H9 (cell line): ENCODE data around the gene ZNFX1. TPM values are rescaled to one million over a fixed set of nuclear protein-coding genes. Genes with fewer than 3 reads are reported as not detected.

ENCODE experiments used
- DNase-seq: peaks from one replicate; pipeline ENCODE4 v3.0.0-alpha.2; 2017
- H2AFZ ChIP-seq: one replicate; pipeline ENCODE4 v1.6.1; 2013; ENCODE audit warnings: mild to moderate bottlenecking, low read length, control low read depth, moderate library complexity
- H2AK5ac ChIP-seq: 2 replicates; pipeline ENCODE4 v1.6.1; 2013; ENCODE audit warnings: low read length, control low read depth, mixed read lengths; ENCODE audit not compliant: insufficient read length
- H2BK120ac ChIP-seq: one replicate; pipeline ENCODE4 v1.6.1; 2013; ENCODE audit warnings: low read depth, mild to moderate bottlenecking, low read length, control low read depth, inconsistent platforms; ENCODE audit not compliant: poor library complexity, severe bottlenecking
- H2BK12ac ChIP-seq: 2 replicates; pipeline ENCODE4 v1.6.1; 2013; ENCODE audit warnings: low read length, control low read depth, mixed read lengths, low read depth; ENCODE audit not compliant: insufficient read length
- H2BK15ac ChIP-seq: 2 replicates; pipeline ENCODE4 v1.6.1; 2013; ENCODE audit warnings: low read depth, low read length, control low read depth
- H2BK20ac ChIP-seq: one replicate; pipeline ENCODE4 v1.6.1; 2013; ENCODE audit warnings: low read depth, mild to moderate bottlenecking, low read length, control low read depth, inconsistent platforms; ENCODE audit not compliant: poor library complexity, severe bottlenecking
- H2BK5ac ChIP-seq: 2 replicates; pipeline ENCODE4 v1.6.1; 2013; ENCODE audit warnings: low read length, control low read depth, mixed read lengths; ENCODE audit not compliant: insufficient read length
- H3K14ac ChIP-seq: 2 replicates; pipeline ENCODE4 v1.6.1; 2013; ENCODE audit warnings: low read length, control low read depth; ENCODE audit not compliant: insufficient read depth
- H3K18ac ChIP-seq: 2 replicates; pipeline ENCODE4 v1.6.1; 2013; ENCODE audit warnings: low read depth, mild to moderate bottlenecking, mixed read lengths, low read length, control low read depth; ENCODE audit not compliant: insufficient read length
- H3K23ac ChIP-seq: 2 replicates; pipeline ENCODE4 v1.6.1; 2013; ENCODE audit warnings: low read length, control low read depth, mixed read lengths, low read depth; ENCODE audit not compliant: insufficient read length
- H3K23me2 ChIP-seq: 2 replicates; pipeline ENCODE4 v1.6.1; 2013; ENCODE audit warnings: low read depth, mild to moderate bottlenecking, mixed read lengths, low read length, control low read depth; ENCODE audit not compliant: insufficient read length, poor library complexity, severe bottlenecking
- H3K27ac ChIP-seq: 2 replicates; pipeline ENCODE4 v1.5.1; 2013; ENCODE audit warnings: low read length, control low read depth, mixed read lengths, low read depth; ENCODE audit not compliant: insufficient read length
- H3K27me3 ChIP-seq: 2 replicates; pipeline ENCODE4 v1.6.1; 2013; ENCODE audit warnings: low read length, control low read depth, inconsistent platforms; ENCODE audit not compliant: insufficient read depth
- H3K4ac ChIP-seq: 2 replicates; pipeline ENCODE4 v1.6.1; 2013; ENCODE audit warnings: low read depth, mild to moderate bottlenecking, control low read depth, inconsistent platforms, low read length, moderate library complexity
- H3K4me1 ChIP-seq: 2 replicates; pipeline ENCODE4 v1.6.1; 2013; ENCODE audit warnings: low read length, control low read depth, inconsistent platforms; ENCODE audit not compliant: insufficient read depth
- H3K4me2 ChIP-seq: 2 replicates; pipeline ENCODE4 v1.6.1; 2013; ENCODE audit warnings: low read length, control low read depth, mixed read lengths; ENCODE audit not compliant: insufficient read length, insufficient read depth
- H3K56ac ChIP-seq: 2 replicates; pipeline ENCODE4 v1.6.1; 2013; ENCODE audit warnings: low read depth, mild to moderate bottlenecking, mixed read lengths, low read length, control low read depth; ENCODE audit not compliant: insufficient read length
- H3K79me1 ChIP-seq: 2 replicates; pipeline ENCODE4 v1.6.1; 2013; ENCODE audit warnings: low read depth, mild to moderate bottlenecking, moderate library complexity, low read length, control low read depth, inconsistent platforms; ENCODE audit not compliant: insufficient read depth, poor library complexity, severe bottlenecking
- H3K79me2 ChIP-seq: 2 replicates; pipeline ENCODE4 v1.6.1; 2013; ENCODE audit warnings: low read length, control low read depth, inconsistent platforms; ENCODE audit not compliant: insufficient read depth
- H3K9ac ChIP-seq: 2 replicates; pipeline ENCODE4 v1.6.1; 2013; ENCODE audit warnings: low read length, control low read depth, mixed read lengths; ENCODE audit not compliant: insufficient read length; ENCODE audit errors: extremely low read depth
- H3K9me3 ChIP-seq: one replicate; pipeline ENCODE4 v1.6.1; 2013; ENCODE audit warnings: low read depth, low read length, inconsistent platforms; ENCODE audit not compliant: control insufficient read depth
- H3T11ph ChIP-seq: one replicate; pipeline ENCODE4 v1.6.1; 2013; ENCODE audit warnings: mild to moderate bottlenecking, low read length, control low read depth, inconsistent platforms
- H4K20me1 ChIP-seq: one replicate; pipeline ENCODE4 v1.6.1; 2013; ENCODE audit not compliant: control insufficient read depth, insufficient read length, insufficient read depth
- H4K5ac ChIP-seq: 2 replicates; pipeline ENCODE4 v1.6.1; 2013; ENCODE audit warnings: low read depth, mild to moderate bottlenecking, mixed read lengths, low read length, control low read depth; ENCODE audit not compliant: insufficient read length
- H4K8ac ChIP-seq: replicated peaks from 2 replicates; pipeline ENCODE4 v1.6.1; 2013; ENCODE audit warnings: low read length, control low read depth, mixed read lengths, low read depth; ENCODE audit not compliant: insufficient read length
- H4K91ac ChIP-seq: 2 replicates; pipeline ENCODE4 v1.6.1; 2013; ENCODE audit warnings: low read depth, mild to moderate bottlenecking, moderate library complexity, mixed read lengths, low read length, control low read depth; ENCODE audit not compliant: insufficient read length
- H3K27ac Mint-ChIP-seq, 3 experiments: 2 replicates in 2 of 3; 3 replicates in 1 of 3; pipeline ENCODE4 v1.8.0; 2020 to 2021; ENCODE audit warnings: mixed read lengths in 3 of 3, mild to moderate bottlenecking in 1 of 3, moderate library complexity in 1 of 3
- H3K27me3 Mint-ChIP-seq: 2 replicates; pipeline ENCODE4 v1.8.0; 2021; ENCODE audit warnings: low read depth, mild to moderate bottlenecking, moderate library complexity, mixed read lengths
- H3K36me3 Mint-ChIP-seq, 3 experiments: 2 replicates in 2 of 3; 3 replicates in 1 of 3; pipeline ENCODE4 v1.8.0; 2020 to 2021; ENCODE audit warnings: low read depth in 3 of 3, mixed read lengths in 3 of 3; ENCODE audit not compliant: insufficient read depth in 1 of 3
- H3K4me1 Mint-ChIP-seq, 2 experiments: 2 replicates each; pipeline ENCODE4 v1.8.0; 2020; ENCODE audit warnings: mixed read lengths in 2 of 2
- H3K4me3 Mint-ChIP-seq, 2 experiments: 2 replicates in 1 of 2; 3 replicates in 1 of 2; pipeline ENCODE4 v1.8.0; 2020 to 2021; ENCODE audit warnings: mild to moderate bottlenecking in 2 of 2, mixed read lengths in 2 of 2, moderate library complexity in 1 of 2
- H3K9me3 Mint-ChIP-seq, 2 experiments: 2 replicates in 1 of 2; 3 replicates in 1 of 2; pipeline ENCODE4 v1.8.0; 2020; ENCODE audit warnings: mild to moderate bottlenecking in 2 of 2, mixed read lengths in 2 of 2, moderate library complexity in 1 of 2
- CTCF ChIP-seq: fragments of 200-600 bp; sonication (generic); conservative IDR thresholded peaks from 3 replicates; pipeline ENCODE4 v1.8.0; 2021; ENCODE audit warnings: antibody characterized with exemption, mild to moderate bottlenecking
- WGBS: extraction: QIAGEN DNeasy Blood & Tissue Kit; methylation state at CpG from one replicate; pipeline ENCODE4 v1.1.7; 2013; ENCODE audit warnings: missing lambda C conversion rate, low lambda C conversion rate, mixed read lengths; ENCODE audit not compliant: insufficient read length; ENCODE audit errors: extremely low coverage; 5-methylcytosine and 5-hydroxymethylcytosine counted together
- total RNA-seq: library from RNA; stranded (reverse); gene quantifications from 2 replicates; pipeline ENCODE4 v1.2.1, GENCODE V29; 2021

Gene ZNFX1
- total RNA-seq, 1 experiment from 2014 or later = 13.3 TPM

DNA sequence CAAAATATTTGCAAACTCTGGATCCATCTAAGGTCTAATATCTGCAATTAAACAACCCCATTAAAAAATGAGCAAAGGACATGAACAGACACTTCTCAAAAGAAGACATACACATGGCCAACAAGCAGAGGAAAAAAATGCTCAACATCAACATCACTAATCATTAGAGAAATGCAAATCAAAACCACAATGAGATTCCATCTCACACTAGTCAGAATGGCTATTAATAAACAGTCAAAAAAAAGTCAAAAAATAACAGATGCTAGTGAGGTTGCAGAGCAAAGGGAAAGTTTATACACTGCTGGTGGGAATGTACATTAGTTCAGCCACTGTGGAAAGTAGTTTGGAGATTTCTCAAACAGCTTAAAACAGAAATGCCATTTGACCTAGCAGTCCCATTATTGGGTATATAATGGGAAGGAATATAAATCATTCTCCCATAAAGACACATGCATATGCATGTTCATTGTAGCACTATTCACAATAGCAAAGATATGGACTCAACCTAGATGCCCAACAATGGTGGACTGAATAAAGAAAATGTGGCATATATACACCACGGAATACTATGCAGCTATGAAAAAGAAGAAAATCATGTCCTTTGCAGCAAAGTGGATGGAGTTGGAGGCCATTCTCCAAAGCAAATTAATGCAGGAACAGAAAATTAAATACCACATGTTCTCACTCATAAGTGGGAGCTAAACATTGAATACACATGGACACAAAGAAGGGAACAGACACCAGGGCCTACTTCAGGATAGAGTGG, 9.1 kb downstream of the ZNFX1 start:
- Histone ChIP-seq H3K18ac (no peak overlapping the region), H3K14ac (no peak overlapping the region), H2BK15ac (no peak overlapping the region), H3K4me1 (no peaks in the 10 kb centered on the region), H3T11ph (no peak overlapping the region), H4K8ac (no peak overlapping the region), H4K91ac (no peak overlapping the region), H3K23ac (no peak overlapping the region), H3K27ac (no peak overlapping the region), H3K9ac (no peak overlapping the region), H3K9me3 (no peaks in the 10 kb centered on the region), H4K5ac (no peak overlapping the region), H3K79me1 (peaks cover 6% of the 10 kb centered on the region), H3K56ac (no peak overlapping the region), H2BK12ac (no peak overlapping the region), H2AFZ (no peak overlapping the region), H2BK5ac (no peak overlapping the region), H3K23me2 (no peaks in the 10 kb centered on the region), H2BK120ac (no peak overlapping the region), H3K79me2 (peaks cover 8% of the 10 kb centered on the region; the same call in 1 of the 2 replicates), H3K4me2 (no peak overlapping the region), H3K4ac (no peak overlapping the region), H2BK20ac (no peak overlapping the region), H4K20me1 (no peaks in the 10 kb centered on the region), H3K27me3 (no peaks in the 10 kb centered on the region), H2AK5ac (no peak overlapping the region)
- no peak overlapping the region for H3K4me3 Mint-ChIP-seq
- no peak for TF ChIP-seq CTCF
- peaks cover 47 to 74% (median 72%) of the 10 kb centered on the region in 3 experiments for H3K36me3 Mint-ChIP-seq
- no peak for DNase-seq
- peaks cover 0 to 3% of the 10 kb centered on the region in 2 experiments; a peak in 1 of 5 replicates for H3K9me3 Mint-ChIP-seq
- no peaks in the 10 kb centered on the region for H3K27me3 Mint-ChIP-seq
- no peak overlapping the region for H3K27ac Mint-ChIP-seq
- no CpG with 5 or more reads among the region's 1 CpG for WGBS
- H3K4me1 Mint-ChIP-seq = peaks cover 0 to 3% of the 10 kb centered on the region in 2 experiments; a peak in 1 of 4 replicates
